Measurements from ENCODE around the gene STK17A.

DNA sequence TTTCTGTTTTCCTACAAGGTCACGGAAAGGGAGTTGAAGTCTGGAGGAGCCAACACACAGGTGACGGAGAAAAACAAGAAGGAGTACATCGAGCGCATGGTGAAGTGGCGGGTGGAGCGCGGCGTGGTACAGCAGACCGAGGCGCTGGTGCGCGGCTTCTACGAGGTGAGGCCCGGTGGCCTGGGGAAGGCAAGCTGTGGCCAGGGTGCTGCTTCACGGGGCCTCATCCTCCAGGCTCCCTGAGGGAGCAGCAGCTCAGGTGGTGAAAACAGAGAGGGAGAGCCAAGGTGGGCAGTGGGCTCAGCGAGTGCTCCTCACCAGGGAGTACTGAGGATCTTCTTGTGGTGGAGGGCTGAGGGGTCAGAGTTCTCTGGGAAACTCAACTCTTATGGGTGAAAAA is 32.5 kb upstream of the STK17A start:
- TF ChIP-seq, protein P1, sequence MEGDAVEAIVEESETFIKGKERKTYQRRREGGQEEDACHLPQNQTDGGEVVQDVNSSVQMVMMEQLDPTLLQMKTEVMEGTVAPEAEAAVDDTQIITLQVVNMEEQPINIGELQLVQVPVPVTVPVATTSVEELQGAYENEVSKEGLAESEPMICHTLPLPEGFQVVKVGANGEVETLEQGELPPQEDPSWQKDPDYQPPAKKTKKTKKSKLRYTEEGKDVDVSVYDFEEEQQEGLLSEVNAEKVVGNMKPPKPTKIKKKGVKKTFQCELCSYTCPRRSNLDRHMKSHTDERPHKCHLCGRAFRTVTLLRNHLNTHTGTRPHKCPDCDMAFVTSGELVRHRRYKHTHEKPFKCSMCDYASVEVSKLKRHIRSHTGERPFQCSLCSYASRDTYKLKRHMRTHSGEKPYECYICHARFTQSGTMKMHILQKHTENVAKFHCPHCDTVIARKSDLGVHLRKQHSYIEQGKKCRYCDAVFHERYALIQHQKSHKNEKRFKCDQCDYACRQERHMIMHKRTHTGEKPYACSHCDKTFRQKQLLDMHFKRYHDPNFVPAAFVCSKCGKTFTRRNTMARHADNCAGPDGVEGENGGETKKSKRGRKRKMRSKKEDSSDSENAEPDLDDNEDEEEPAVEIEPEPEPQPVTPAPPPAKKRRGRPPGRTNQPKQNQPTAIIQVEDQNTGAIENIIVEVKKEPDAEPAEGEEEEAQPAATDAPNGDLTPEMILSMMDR (tag by site-specific recombination; IDR thresholded peaks at IDR 0.05), result no peak
- TF ChIP-seq ZNF138 (tag by site-specific recombination; IDR thresholded peaks at IDR 0.05; ENCODE audit: borderline replicate concordance), result no peak
- TF ChIP-seq, protein P2, sequence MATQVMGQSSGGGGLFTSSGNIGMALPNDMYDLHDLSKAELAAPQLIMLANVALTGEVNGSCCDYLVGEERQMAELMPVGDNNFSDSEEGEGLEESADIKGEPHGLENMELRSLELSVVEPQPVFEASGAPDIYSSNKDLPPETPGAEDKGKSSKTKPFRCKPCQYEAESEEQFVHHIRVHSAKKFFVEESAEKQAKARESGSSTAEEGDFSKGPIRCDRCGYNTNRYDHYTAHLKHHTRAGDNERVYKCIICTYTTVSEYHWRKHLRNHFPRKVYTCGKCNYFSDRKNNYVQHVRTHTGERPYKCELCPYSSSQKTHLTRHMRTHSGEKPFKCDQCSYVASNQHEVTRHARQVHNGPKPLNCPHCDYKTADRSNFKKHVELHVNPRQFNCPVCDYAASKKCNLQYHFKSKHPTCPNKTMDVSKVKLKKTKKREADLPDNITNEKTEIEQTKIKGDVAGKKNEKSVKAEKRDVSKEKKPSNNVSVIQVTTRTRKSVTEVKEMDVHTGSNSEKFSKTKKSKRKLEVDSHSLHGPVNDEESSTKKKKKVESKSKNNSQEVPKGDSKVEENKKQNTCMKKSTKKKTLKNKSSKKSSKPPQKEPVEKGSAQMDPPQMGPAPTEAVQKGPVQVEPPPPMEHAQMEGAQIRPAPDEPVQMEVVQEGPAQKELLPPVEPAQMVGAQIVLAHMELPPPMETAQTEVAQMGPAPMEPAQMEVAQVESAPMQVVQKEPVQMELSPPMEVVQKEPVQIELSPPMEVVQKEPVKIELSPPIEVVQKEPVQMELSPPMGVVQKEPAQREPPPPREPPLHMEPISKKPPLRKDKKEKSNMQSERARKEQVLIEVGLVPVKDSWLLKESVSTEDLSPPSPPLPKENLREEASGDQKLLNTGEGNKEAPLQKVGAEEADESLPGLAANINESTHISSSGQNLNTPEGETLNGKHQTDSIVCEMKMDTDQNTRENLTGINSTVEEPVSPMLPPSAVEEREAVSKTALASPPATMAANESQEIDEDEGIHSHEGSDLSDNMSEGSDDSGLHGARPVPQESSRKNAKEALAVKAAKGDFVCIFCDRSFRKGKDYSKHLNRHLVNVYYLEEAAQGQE (tag by site-specific recombination; IDR thresholded peaks at IDR 0.05), result no peak
- no peak for TF ChIP-seq ZNF510 (tag by site-specific recombination; IDR thresholded peaks at IDR 0.05; ENCODE audit: insufficient replicate concordance)
- TF ChIP-seq, protein P3, sequence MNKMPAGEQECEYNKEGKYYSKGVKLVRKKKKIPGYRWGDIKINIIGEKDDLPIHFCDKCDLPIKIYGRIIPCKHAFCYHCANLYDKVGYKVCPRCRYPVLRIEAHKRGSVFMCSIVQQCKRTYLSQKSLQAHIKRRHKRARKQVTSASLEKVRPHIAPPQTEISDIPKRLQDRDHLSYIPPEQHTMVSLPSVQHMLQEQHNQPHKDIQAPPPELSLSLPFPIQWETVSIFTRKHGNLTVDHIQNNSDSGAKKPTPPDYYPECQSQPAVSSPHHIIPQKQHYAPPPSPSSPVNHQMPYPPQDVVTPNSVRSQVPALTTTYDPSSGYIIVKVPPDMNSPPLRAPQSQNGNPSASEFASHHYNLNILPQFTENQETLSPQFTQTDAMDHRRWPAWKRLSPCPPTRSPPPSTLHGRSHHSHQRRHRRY (tag by site-specific recombination; IDR thresholded peaks at IDR 0.05), result no peak
- TF ChIP-seq, protein P4, sequence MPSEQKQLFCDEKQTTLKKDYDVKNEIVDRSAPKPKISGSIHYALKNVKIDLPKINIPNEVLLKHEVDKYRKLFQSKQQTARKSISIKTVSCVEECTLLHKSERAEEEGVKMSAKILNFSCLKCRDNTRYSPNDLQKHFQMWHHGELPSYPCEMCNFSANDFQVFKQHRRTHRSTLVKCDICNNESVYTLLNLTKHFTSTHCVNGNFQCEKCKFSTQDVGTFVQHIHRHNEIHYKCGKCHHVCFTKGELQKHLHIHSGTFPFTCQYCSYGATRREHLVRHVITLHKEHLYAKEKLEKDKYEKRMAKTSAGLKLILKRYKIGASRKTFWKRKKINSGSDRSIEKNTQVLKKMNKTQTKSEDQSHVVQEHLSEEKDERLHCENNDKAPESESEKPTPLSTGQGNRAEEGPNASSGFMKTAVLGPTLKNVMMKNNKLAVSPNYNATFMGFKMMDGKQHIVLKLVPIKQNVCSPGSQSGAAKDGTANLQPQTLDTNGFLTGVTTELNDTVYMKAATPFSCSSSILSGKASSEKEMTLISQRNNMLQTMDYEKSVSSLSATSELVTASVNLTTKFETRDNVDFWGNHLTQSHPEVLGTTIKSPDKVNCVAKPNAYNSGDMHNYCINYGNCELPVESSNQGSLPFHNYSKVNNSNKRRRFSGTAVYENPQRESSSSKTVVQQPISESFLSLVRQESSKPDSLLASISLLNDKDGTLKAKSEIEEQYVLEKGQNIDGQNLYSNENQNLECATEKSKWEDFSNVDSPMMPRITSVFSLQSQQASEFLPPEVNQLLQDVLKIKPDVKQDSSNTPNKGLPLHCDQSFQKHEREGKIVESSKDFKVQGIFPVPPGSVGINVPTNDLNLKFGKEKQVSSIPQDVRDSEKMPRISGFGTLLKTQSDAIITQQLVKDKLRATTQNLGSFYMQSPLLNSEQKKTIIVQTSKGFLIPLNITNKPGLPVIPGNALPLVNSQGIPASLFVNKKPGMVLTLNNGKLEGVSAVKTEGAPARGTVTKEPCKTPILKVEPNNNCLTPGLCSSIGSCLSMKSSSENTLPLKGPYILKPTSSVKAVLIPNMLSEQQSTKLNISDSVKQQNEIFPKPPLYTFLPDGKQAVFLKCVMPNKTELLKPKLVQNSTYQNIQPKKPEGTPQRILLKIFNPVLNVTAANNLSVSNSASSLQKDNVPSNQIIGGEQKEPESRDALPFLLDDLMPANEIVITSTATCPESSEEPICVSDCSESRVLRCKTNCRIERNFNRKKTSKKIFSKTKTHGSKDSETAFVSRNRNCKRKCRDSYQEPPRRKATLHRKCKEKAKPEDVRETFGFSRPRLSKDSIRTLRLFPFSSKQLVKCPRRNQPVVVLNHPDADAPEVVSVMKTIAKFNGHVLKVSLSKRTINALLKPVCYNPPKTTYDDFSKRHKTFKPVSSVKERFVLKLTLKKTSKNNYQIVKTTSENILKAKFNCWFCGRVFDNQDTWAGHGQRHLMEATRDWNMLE (tag by site-specific recombination; conservative IDR thresholded peaks at IDR 0.05; ENCODE audit: low read depth), result no peak
- TF ChIP-seq ZNF274 (IDR thresholded peaks at IDR 0.05; ENCODE audit: low read length), result no peak
- no peak for TF ChIP-seq ZNF274 (tag by site-specific recombination; IDR thresholded peaks at IDR 0.05; ENCODE audit: borderline replicate concordance)
- TF ChIP-seq YY1 (tag by site-specific recombination; IDR thresholded peaks at IDR 0.05), result no peak
